Activated effector memory CD4-positive, alpha-beta T cell treated with Interleukin-2 at 50 U/mL for 16 hours (primary cell): Measurements from ENCODE around the gene PAK6.

Experiments used
- DNase-seq: peaks from one replicate; pipeline ENCODE4 v3.0.0-alpha.2; 2020

The PAK6 gene

GRCh38 chr15:40256638-40257235 lies 17.9 kb downstream of the PAK6 start:
- DNase-seq: no peak

GRCh38 chr15:40257656-40258450 lies 19.0 kb downstream of the PAK6 start:
- no peak for DNase-seq

GRCh38 chr15:40258544-40258943 lies 19.7 kb downstream of the PAK6 start:
- no peak for DNase-seq

GRCh38 chr15:40259021-40259420 lies 20.2 kb downstream of the PAK6 start:
- no peak for DNase-seq

- no peak for DNase-seq
These were observed 24.3 kb downstream of the PAK6 start for GRCh38 chr15:40263024-40263754.

- DNase-seq: no peak
These were observed 25.7 kb downstream of the PAK6 start for GRCh38 chr15:40264321-40265153.

GRCh38 chr15:40265355-40265754 lies 26.5 kb downstream of the PAK6 start:
- no peak for DNase-seq

- no peak for DNase-seq
These were observed 27.0 kb downstream of the PAK6 start for GRCh38 chr15:40265875-40266274.

- no peak for DNase-seq
These were observed 28.0 kb downstream of the PAK6 start for GRCh38 chr15:40266828-40267304.

GRCh38 chr15:40267670-40268069 lies 28.8 kb downstream of the PAK6 start:
- DNase-seq: no peak

- no peak for DNase-seq
These were observed 30.7 kb downstream of the PAK6 start for GRCh38 chr15:40269604-40270003.

- DNase-seq: no peak
These were observed 31.6 kb downstream of the PAK6 start for GRCh38 chr15:40270246-40270995.

- no peak for DNase-seq
These were observed 33.0 kb downstream of the PAK6 start for GRCh38 chr15:40271685-40272484.

- DNase-seq: no peak
These were observed 33.7 kb downstream of the PAK6 start for GRCh38 chr15:40272485-40273056.

GRCh38 chr15:40273428-40273827 lies 34.6 kb downstream of the PAK6 start:
- DNase-seq: no peak

GRCh38 chr15:40274350-40275274 lies 35.7 kb downstream of the PAK6 start:
- DNase-seq: peak; percentile 82

- no peak for DNase-seq
These were observed 36.7 kb downstream of the PAK6 start for GRCh38 chr15:40275523-40275922.

- no peak for DNase-seq
These were observed 37.1 kb downstream of the PAK6 start for GRCh38 chr15:40275954-40276353.

GRCh38 chr15:40276927-40277326 lies 38.1 kb downstream of the PAK6 start:
- DNase-seq: no peak

GRCh38 chr15:40277471-40277870 lies 38.6 kb downstream of the PAK6 start:
- DNase-seq: no peak
